Measurements from ENCODE around the gene COBL. TPM values are rescaled to one million over a fixed set of nuclear protein-coding genes. Genes with fewer than 3 reads are reported as not detected.

COBL gene
- total RNA-seq, 1 experiment from 2014 or later: 52.3 TPM

DNA sequence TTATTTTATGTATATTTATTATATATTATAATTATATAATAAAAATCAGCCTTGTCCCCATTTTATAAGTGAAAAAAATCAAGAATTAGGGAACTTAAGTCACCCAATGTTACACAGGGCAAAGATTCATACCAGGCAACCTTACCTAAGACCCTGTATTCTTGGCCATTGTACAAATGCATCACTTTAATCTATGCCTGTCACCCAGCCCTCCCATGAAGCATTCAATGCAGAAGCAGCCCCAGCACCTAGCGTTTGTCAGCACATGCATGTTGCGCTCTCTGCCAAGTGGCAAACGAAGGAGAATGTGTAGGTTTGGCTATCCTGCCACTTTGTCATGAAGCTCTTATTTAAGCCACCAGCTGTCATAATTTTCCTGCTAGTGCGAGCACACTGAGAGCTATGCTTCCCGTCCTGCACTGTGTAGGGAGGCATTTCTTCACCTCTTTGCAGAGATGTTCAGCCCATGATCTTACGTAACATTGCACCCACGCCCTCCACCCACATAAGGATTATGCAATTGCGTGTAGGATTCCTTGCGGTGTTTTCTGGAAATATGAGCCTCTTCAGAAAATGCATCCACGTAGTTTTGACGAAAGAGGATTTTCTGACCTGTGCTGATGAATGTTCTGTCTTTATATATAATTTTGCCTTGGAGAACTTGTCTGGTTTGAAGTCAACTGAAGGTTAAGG is 7.7 kb upstream of the COBL start:
- Histone ChIP-seq H3T11ph (ENCODE audit: low read length) (no peak overlapping the region), H2BK20ac (ENCODE audit: low read depth, low read length, poor library complexity, severe bottlenecking) (no peak overlapping the region), H3K27me3 (ENCODE audit: insufficient read depth, low read length) (no peaks in the 10 kb centered on the region; the same call in 1 of the 2 replicates), H4K91ac (ENCODE audit: insufficient read length, low read depth, low read length) (no peak overlapping the region), H2BK12ac (ENCODE audit: insufficient read length, low read depth, low read length) (peak overlapping the region; percentile 59), H3K14ac (ENCODE audit: insufficient read depth, low read length) (no peak overlapping the region), H3K23me2 (ENCODE audit: insufficient read length, low read depth, low read length, poor library complexity, severe bottlenecking) (peaks cover 5% of the 10 kb centered on the region), H2BK15ac (ENCODE audit: low read depth, low read length) (no peak overlapping the region), H2BK5ac (ENCODE audit: insufficient read length, low read length) (no peak overlapping the region), H3K4ac (ENCODE audit: low read depth, low read length) (no peak overlapping the region), H3K4me2 (ENCODE audit: insufficient read depth, insufficient read length, low read length) (no peak overlapping the region), H2BK120ac (ENCODE audit: low read depth, low read length, poor library complexity, severe bottlenecking) (no peak overlapping the region), H2AFZ (ENCODE audit: low read length) (no peak overlapping the region), H3K27ac (ENCODE audit: insufficient read length, low read depth, low read length) (no peak overlapping the region), H2AK5ac (ENCODE audit: insufficient read length, low read length) (no peak overlapping the region), H3K4me1 (ENCODE audit: insufficient read depth, low read length) (peaks cover 16% of the 10 kb centered on the region; the same call in 1 of the 2 replicates), H3K9me3 (ENCODE audit: control insufficient read depth, low read depth, low read length) (no peaks in the 10 kb centered on the region), H3K9ac (ENCODE audit: extremely low read depth, insufficient read length, low read length) (no peak overlapping the region), H3K79me2 (ENCODE audit: insufficient read depth, low read length) (peaks cover 2% of the 10 kb centered on the region; the same call in 1 of the 2 replicates), H3K56ac (ENCODE audit: insufficient read length, low read depth, low read length) (no peak overlapping the region), H4K8ac (replicated peaks; ENCODE audit: insufficient read length, low read depth, low read length) (no peak overlapping the region), H4K20me1 (ENCODE audit: control insufficient read depth, insufficient read depth, insufficient read length) (no peaks in the 10 kb centered on the region), H3K79me1 (ENCODE audit: insufficient read depth, low read depth, low read length, poor library complexity, severe bottlenecking) (no peaks in the 10 kb centered on the region), H3K23ac (ENCODE audit: insufficient read length, low read depth, low read length) (no peak overlapping the region), H4K5ac (ENCODE audit: insufficient read length, low read depth, low read length) (no peak overlapping the region), H3K18ac (ENCODE audit: insufficient read length, low read depth, low read length) (no peak overlapping the region)
- H3K27me3 Mint-ChIP-seq (ENCODE audit: low read depth): peaks cover 4% of the 10 kb centered on the region
- peaks cover 73 to 76% of the 10 kb centered on the region in 2 experiments for H3K4me1 Mint-ChIP-seq
- no peaks in the 10 kb centered on the region; a peak in 2 of 7 replicates for H3K36me3 Mint-ChIP-seq (ENCODE audit: insufficient read depth in 1 of 3, low read depth in 3 of 3)
- no CpG with 5 or more reads among the region's 11 CpGs for WGBS (ENCODE audit: extremely low coverage, insufficient read length, low lambda C conversion rate)
- TF ChIP-seq, protein P1, sequence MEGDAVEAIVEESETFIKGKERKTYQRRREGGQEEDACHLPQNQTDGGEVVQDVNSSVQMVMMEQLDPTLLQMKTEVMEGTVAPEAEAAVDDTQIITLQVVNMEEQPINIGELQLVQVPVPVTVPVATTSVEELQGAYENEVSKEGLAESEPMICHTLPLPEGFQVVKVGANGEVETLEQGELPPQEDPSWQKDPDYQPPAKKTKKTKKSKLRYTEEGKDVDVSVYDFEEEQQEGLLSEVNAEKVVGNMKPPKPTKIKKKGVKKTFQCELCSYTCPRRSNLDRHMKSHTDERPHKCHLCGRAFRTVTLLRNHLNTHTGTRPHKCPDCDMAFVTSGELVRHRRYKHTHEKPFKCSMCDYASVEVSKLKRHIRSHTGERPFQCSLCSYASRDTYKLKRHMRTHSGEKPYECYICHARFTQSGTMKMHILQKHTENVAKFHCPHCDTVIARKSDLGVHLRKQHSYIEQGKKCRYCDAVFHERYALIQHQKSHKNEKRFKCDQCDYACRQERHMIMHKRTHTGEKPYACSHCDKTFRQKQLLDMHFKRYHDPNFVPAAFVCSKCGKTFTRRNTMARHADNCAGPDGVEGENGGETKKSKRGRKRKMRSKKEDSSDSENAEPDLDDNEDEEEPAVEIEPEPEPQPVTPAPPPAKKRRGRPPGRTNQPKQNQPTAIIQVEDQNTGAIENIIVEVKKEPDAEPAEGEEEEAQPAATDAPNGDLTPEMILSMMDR (conservative IDR thresholded peaks at IDR 0.05): no peak
- no peaks in the 10 kb centered on the region; a peak in 1 of 5 replicates for H3K9me3 Mint-ChIP-seq
- no peak overlapping the region for H3K4me3 Mint-ChIP-seq
- DNase-seq: no peak
- peak overlapping the region in 2 of 3 experiments; percentile 15 to 18; a peak in 4 of 7 replicates for H3K27ac Mint-ChIP-seq

Data from H9 (cell line).